OCI-LY7 (cell line): ENCODE results near the gene IL4.

Experiments
- EZH2phosphoT487 ChIP-seq: fragments of 200-600 bp; sonication (generic); IDR thresholded peaks from 2 replicates; pipeline ENCODE4 v1.6.1; 2018; ENCODE audit warnings: low read depth, borderline replicate concordance, mild to moderate bottlenecking, mixed run types, antibody characterized with exemption, low read length, moderate library complexity, mixed read lengths
- TF ChIP-seq, protein P1 (sequence below): fragments of 200-600 bp; sonication (generic); conservative IDR thresholded peaks from 2 replicates; pipeline ENCODE4 v1.5.1; 2014; ENCODE audit warnings: mild to moderate bottlenecking, antibody characterized with exemption, low read length, moderate library complexity, mixed read lengths

GRCh38 chr5:132674671-132675506 lies 1.1 kb downstream of the IL4 start:
- TF ChIP-seq, protein P1, sequence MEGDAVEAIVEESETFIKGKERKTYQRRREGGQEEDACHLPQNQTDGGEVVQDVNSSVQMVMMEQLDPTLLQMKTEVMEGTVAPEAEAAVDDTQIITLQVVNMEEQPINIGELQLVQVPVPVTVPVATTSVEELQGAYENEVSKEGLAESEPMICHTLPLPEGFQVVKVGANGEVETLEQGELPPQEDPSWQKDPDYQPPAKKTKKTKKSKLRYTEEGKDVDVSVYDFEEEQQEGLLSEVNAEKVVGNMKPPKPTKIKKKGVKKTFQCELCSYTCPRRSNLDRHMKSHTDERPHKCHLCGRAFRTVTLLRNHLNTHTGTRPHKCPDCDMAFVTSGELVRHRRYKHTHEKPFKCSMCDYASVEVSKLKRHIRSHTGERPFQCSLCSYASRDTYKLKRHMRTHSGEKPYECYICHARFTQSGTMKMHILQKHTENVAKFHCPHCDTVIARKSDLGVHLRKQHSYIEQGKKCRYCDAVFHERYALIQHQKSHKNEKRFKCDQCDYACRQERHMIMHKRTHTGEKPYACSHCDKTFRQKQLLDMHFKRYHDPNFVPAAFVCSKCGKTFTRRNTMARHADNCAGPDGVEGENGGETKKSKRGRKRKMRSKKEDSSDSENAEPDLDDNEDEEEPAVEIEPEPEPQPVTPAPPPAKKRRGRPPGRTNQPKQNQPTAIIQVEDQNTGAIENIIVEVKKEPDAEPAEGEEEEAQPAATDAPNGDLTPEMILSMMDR = no peak
- no peak for TF ChIP-seq EZH2phosphoT487
